ENCODE results near the gene UTP18.
"Not testable (repeated sequence)": the region's sequence is repeated elsewhere in the genome, so short reads cannot be mapped to it uniquely, and the experiment has no call there.

UTP18 gene

GRCh38 chr17:51260237-51261023 is at the start of gene UTP18:
UTP18 (plus strand) TSS chr17:51260546; CDS start chr17:51260585, 39 bp downstream.
- peak; percentile 95 for DNase-seq

- DNase-seq: no peak
Observed at GRCh38 chr17:51214920-51215319, 45.4 kb upstream of the UTP18 start.

GRCh38 chr17:51217946-51218345 is 42.4 kb upstream of the UTP18 start:
- no peak for DNase-seq

- no peak for DNase-seq
Observed at GRCh38 chr17:51221322-51221721, 39.0 kb upstream of the UTP18 start.

GRCh38 chr17:51224402-51225262 is 35.7 kb upstream of the UTP18 start:
- DNase-seq: no peak

- not testable (repeated sequence) for DNase-seq
Observed at GRCh38 chr17:51225523-51225922, 34.8 kb upstream of the UTP18 start.

GRCh38 chr17:51228161-51228560 is 32.2 kb upstream of the UTP18 start:
- DNase-seq: no peak

- no peak for DNase-seq
Observed at GRCh38 chr17:51229889-51230288, 30.5 kb upstream of the UTP18 start.

GRCh38 chr17:51230306-51230705 is 30.0 kb upstream of the UTP18 start:
- no peak for DNase-seq

- no peak for DNase-seq
Observed at GRCh38 chr17:51231999-51232398, 28.3 kb upstream of the UTP18 start.

- no peak for DNase-seq
Observed at GRCh38 chr17:51234162-51234561, 26.2 kb upstream of the UTP18 start.

- DNase-seq: no peak
Observed at GRCh38 chr17:51238255-51238887, 22.0 kb upstream of the UTP18 start.

- DNase-seq: no peak
Observed at GRCh38 chr17:51240275-51240674, 20.1 kb upstream of the UTP18 start.

GRCh38 chr17:51244041-51244440 is 16.3 kb upstream of the UTP18 start:
- DNase-seq: no peak

- DNase-seq: no peak
Observed at GRCh38 chr17:51245535-51245934, 14.8 kb upstream of the UTP18 start.

- DNase-seq: no peak
Observed at GRCh38 chr17:51250314-51250840, 10.0 kb upstream of the UTP18 start.

GRCh38 chr17:51251010-51251409 is 9.3 kb upstream of the UTP18 start:
- DNase-seq: no peak

- no peak for DNase-seq
Observed at GRCh38 chr17:51255673-51256072, 4.7 kb upstream of the UTP18 start.

GRCh38 chr17:51256101-51256500 is 4.2 kb upstream of the UTP18 start:
- no peak for DNase-seq

GRCh38 chr17:51257150-51258081 is 2.9 kb upstream of the UTP18 start:
- DNase-seq: no peak

GRCh38 chr17:51258756-51259563 is 1.4 kb upstream of the UTP18 start:
- no peak for DNase-seq

All from stimulated activated CD4-positive, alpha-beta T cell treated with anti-CD3 and anti-CD28 coated beads, Interleukin-12 subunit alpha, Interleukin-12 subunit beta, amount 100 ng/mL, for 4 hours (primary cell).